ENCODE measurements around the gene SMARCB1. TPM values are rescaled to one million over a fixed set of nuclear protein-coding genes. Genes with fewer than 3 reads are reported as not detected.

SMARCB1 gene
- total and polyA plus RNA-seq, 2 of the 4 experiments (the other 2 are of a cell fraction), result 110 to 159 TPM

- H4K8ac ChIP-seq (ENCODE audit: low read depth in 2 of 2, low read length in 2 of 2), result no peak overlapping the region
- no peaks in the 10 kb centered on the region; the same call in 1 of the 2 replicates for H3K27me3 ChIP-seq (ENCODE audit: control insufficient read depth, insufficient read depth, low read length)
- H3K4me1 ChIP-seq (ENCODE audit: control insufficient read depth, insufficient read depth, low read length), result peaks cover 17% of the 10 kb centered on the region
- H2BK120ac ChIP-seq (ENCODE audit: low read depth, low read length), result no peak overlapping the region
- peaks cover 3% of the 10 kb centered on the region; the same call in 1 of the 2 replicates for H3K36me3 ChIP-seq (ENCODE audit: control insufficient read depth, insufficient read depth, low read length)
- H2BK5ac ChIP-seq (ENCODE audit: low read depth, low read length, poor library complexity, severe bottlenecking), result no peak overlapping the region
- no peak overlapping the region; the same call in 1 of the 2 replicates for H2AK5ac ChIP-seq (ENCODE audit: low read depth, low read length)
- H3K56ac ChIP-seq (ENCODE audit: extremely low read depth, insufficient read depth, low read length), result no peak overlapping the region
- TF ChIP-seq POLR2A (IDR thresholded peaks at IDR 0.05; ENCODE audit: low read depth, low read length), result no peak
- no peak for TF ChIP-seq MAZ (IDR thresholded peaks at IDR 0.05; ENCODE audit: borderline replicate concordance, low read depth, low read length)
- no peak for TF ChIP-seq CEBPB (IDR thresholded peaks at IDR 0.05; ENCODE audit: low read depth, low read length)
- TF ChIP-seq CHD1 (IDR thresholded peaks at IDR 0.05; ENCODE audit: low read depth, low read length), result no peak
- no peak for TF ChIP-seq NFE2L2 (IDR thresholded peaks at IDR 0.05; ENCODE audit: low read depth, low read length)
- no peak for TF ChIP-seq CTCF (conservative IDR thresholded peaks at IDR 0.05; ENCODE audit: low read depth, low read length)
- no peak for TF ChIP-seq RCOR1 (IDR thresholded peaks at IDR 0.05; ENCODE audit: insufficient replicate concordance, low read length)
- TF ChIP-seq RAD21 (IDR thresholded peaks at IDR 0.05; ENCODE audit: low read length), result no peak
- no peak for TF ChIP-seq MAFK (IDR thresholded peaks at IDR 0.05; ENCODE audit: low read depth, low read length)
- TF ChIP-seq RFX5 (IDR thresholded peaks at IDR 0.05; ENCODE audit: low read depth, low read length), result no peak
- no peak for TF ChIP-seq SMC3 (IDR thresholded peaks at IDR 0.05; ENCODE audit: low read depth, low read length)
- TF ChIP-seq, protein P1, sequence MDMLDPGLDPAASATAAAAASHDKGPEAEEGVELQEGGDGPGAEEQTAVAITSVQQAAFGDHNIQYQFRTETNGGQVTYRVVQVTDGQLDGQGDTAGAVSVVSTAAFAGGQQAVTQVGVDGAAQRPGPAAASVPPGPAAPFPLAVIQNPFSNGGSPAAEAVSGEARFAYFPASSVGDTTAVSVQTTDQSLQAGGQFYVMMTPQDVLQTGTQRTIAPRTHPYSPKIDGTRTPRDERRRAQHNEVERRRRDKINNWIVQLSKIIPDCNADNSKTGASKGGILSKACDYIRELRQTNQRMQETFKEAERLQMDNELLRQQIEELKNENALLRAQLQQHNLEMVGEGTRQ (IDR thresholded peaks at IDR 0.05; ENCODE audit: low read depth, low read length), result no peak
- no peak for TF ChIP-seq MXI1 (IDR thresholded peaks at IDR 0.05; ENCODE audit: borderline replicate concordance, low read depth, low read length)
- TF ChIP-seq FOS (IDR thresholded peaks at IDR 0.05; ENCODE audit: low read depth, low read length), result no peak
- no peak for TF ChIP-seq BHLHE40 (IDR thresholded peaks at IDR 0.05; ENCODE audit: low read depth, low read length)
- TF ChIP-seq ELK1 (IDR thresholded peaks at IDR 0.05; ENCODE audit: borderline replicate concordance, low read depth, low read length), result no peak
- no peak overlapping the region for H3K27ac ChIP-seq (ENCODE audit: insufficient read depth, low read length)
- no peak overlapping the region for H3K23ac ChIP-seq (ENCODE audit: low read depth, low read length)
- no peak overlapping the region for H3K4me2 ChIP-seq (ENCODE audit: low read depth, low read length)
- DNase-seq, result no peak
- ChIA-PET POLR2A (ENCODE audit: unreplicated experiment) (no interaction called here), CTCF (no interaction called here)
- WGBS, 2 experiments (ENCODE audit: extremely low coverage in 2 of 2, insufficient read length in 1 of 2), result 55% methylated on average over 2 of the region's 20 CpGs; no CpG with 5 or more reads in 1 of the 2 experiments
- dilution Hi-C loops (cut with HindIII; ENCODE audit: low sequenced_read_pairs, unreplicated experiment), result no loop called here
- no peak overlapping the region for H4K91ac ChIP-seq (ENCODE audit: insufficient read depth, low read depth, low read length)
- no peak overlapping the region for H2BK20ac ChIP-seq (ENCODE audit: low read depth, low read length)
- H3K9me3 ChIP-seq (ENCODE audit: control insufficient read depth, insufficient read depth, low read length), result no peaks in the 10 kb centered on the region
- intact Hi-C loops (cut with micrococcal nuclease), result no loop called here
- H2AFZ ChIP-seq (replicated peaks; ENCODE audit: low read length, poor library complexity), result no peak overlapping the region
- no peak overlapping the region for H2AK9ac ChIP-seq (replicated peaks; ENCODE audit: low read depth, low read length, poor library complexity)
- no peak overlapping the region for H3K14ac ChIP-seq (replicated peaks; ENCODE audit: low read depth, low read length)
- ATAC-seq (ENCODE audit: low read depth), result no peak
- H4K5ac ChIP-seq (ENCODE audit: low read depth, low read length), result no peak overlapping the region
- no peaks in the 10 kb centered on the region; the same call in 1 of the 2 replicates for H4K20me1 ChIP-seq (ENCODE audit: insufficient read depth, low read length)
- BruUV-seq (replicated peaks), result no TSS peak
- no peak overlapping the region for H3K4me3 ChIP-seq (ENCODE audit: insufficient read depth, low read depth, low read length)
- H3K79me1 ChIP-seq (ENCODE audit: low read depth in 1 of 2, low read length in 2 of 2), result no peaks in the 10 kb centered on the region
- in situ Hi-C loops (cut with MboI; ENCODE audit: low sequenced_read_pairs), result loop anchor here (10.0 kb wide), 1 partner anchor 317 kb away; no protein-coding TSS in a partner anchor
- H2BK15ac ChIP-seq (ENCODE audit: low read depth, low read length), result no peak overlapping the region
- no peak overlapping the region for H3K4ac ChIP-seq (ENCODE audit: low read depth, low read length)
- H3K9me1 ChIP-seq (ENCODE audit: insufficient read depth, low read length), result no peaks in the 10 kb centered on the region
- H3K18ac ChIP-seq (ENCODE audit: low read depth, low read length), result no peak overlapping the region
- H3K9ac ChIP-seq (ENCODE audit: low read depth, low read length), result no peak overlapping the region
These were observed 55.1 kb downstream of the SMARCB1 start for GRCh38 chr22:23841736-23842445.
